CMK (cell line): ENCODE data around the gene HBP1.
"Not testable (repeated sequence)": the region's sequence is repeated elsewhere in the genome, so short reads cannot be mapped to it uniquely, and the experiment has no call there.

Experiments
- DNase-seq: peaks from one replicate; pipeline ENCODE4 v3.0.0-alpha.2; 2010; ENCODE audit warnings: low read depth

The HBP1 gene

DNA sequence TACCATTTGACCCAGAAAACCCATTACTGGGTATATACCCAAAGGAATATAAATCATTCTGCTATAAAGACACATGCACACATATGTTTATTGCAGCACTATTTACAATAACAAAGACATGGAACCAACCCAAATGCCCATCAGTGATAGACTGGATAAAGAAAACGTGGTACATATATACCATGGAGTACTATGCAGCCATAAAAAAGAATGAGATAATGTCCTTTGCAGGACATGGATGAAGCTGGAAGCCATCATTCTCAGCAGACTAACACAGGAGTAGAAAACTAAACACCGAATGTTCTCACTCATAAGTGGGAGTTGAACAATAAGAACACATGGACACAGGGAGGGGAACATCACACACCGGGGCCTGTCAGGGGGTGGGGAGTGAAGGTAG lies 13.1 kb upstream of the HBP1 start:
- DNase-seq, result not testable (repeated sequence)

DNA sequence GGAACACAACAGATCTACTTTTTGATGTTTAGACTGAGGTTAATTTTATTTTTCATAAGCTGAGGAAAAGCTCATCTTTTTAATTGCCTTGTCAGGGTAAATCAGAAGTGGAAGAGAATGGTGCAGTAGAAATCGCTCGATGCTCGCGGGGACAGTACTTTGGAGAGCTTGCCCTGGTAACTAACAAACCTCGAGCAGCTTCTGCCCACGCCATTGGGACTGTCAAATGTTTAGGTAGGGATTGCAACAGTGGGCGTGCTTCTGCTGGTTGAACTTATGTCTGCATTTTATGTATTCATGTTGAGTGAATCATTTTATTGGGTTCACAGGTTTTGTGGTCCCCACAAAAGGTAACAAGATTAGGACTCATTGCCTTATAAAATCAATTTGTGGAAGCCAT lies 11.7 kb upstream of the HBP1 start:
- DNase-seq, result no peak

DNA sequence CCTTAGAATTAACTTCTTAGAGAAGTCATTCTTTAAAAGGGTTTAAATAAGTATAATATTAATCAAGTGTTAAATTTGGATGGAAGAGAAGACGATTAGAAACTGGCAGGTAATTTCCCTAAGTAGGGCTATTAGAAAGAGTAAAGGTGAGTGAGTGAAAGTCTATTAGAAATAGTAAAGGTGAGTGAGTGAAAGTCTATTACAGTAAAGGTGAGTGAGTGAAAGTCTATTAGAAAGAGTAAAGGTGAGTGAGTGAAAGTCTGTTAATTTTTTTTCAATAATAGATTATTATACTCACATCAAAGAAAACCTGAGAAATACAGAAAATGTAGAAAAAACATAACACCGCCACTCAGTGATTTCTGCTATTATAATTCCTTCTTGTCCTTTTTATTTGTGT lies 10.8 kb upstream of the HBP1 start:
- DNase-seq, result no peak

DNA sequence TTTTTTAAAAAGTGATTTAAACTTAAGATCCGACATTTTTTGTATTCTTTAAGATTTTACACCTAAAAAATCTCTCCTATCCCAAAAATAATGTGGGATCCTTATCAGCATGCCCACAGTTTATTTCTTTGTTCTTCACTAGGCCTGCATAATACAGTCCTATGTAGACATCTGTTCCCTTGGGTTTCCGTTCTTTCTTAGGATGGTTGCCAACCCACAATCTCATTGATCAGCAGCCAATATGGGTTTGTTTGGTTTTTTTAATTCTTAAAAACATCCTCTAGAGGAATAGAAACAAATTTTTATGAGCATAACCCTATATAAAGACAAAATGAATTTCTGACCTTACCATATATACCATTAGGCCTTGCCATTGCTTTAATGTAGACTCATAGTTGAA lies 8.4 kb upstream of the HBP1 start:
- no peak for DNase-seq

DNA sequence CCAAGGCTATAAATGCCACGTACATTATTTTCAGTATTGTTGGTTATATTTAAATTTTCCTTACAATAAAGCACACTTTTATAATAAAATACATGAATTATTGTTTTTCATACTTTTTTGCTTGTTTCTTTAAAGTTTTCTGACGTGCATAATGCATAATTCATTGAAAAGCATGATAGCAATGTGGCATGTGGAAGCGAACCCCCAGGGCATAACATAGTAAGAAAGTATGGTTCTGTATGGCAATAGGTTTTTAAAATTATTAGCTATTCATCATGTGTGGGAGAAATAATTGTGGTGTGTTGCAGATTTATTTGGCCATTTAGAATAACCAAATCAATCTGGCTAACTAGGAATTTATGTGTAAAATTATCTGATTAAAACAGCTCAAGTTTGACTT lies 7.4 kb upstream of the HBP1 start:
- no peak for DNase-seq

DNA sequence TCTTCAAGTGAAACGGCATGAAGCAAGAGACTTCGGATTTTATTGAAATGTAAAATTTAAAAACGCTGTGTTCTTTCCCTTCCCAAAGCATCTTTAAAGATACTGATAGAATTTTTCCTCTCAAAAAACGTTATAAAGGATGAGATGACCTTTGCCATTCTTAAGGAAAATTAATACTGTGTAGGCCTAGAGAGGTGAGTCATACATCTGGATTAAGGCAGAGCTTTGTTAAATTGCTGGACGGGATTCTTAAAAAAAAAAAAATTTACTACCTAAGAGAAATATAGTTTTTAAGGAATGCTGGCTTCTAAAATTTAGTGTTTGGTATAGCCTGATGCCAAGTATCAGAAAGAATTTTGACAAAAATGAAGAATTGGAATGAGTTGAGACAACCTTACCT lies 6.3 kb upstream of the HBP1 start:
- no peak for DNase-seq

GRCh38 chr7:107164092-107164491 lies 4.7 kb upstream of the HBP1 start:
- no peak for DNase-seq

DNA sequence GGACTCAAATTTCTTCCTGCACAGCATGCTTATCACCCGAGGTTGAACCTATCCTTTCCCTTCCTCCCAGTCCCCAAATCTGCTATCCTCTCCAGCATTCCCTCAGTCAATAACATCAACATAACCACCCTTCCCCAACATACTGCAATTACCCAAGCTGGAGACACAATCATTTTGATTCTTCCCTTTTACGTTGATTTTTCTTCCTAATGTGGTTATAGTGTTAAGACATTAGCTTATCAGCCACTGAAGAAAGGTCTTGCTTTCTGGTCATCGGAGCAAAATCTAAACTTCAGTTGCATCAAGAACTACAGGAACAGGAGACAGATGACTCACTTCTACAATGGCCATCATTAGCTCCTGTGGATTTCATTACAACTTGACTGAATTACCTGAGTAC lies 3.5 kb upstream of the HBP1 start:
- DNase-seq, result peak; percentile 9

- DNase-seq, result no peak
Observed at GRCh38 chr7:107166736-107167426, 1.9 kb upstream of the HBP1 start.

- DNase-seq, result peak; percentile 8
Observed at GRCh38 chr7:107167483-107168232, 1.1 kb upstream of the HBP1 start.

- peak; percentile 82 for DNase-seq
Observed at GRCh38 chr7:107169120-107170050, 582 bp downstream of the HBP1 start.

GRCh38 chr7:107170051-107170915 lies 1.5 kb downstream of the HBP1 start:
- no peak for DNase-seq

- no peak for DNase-seq
Observed at GRCh38 chr7:107171496-107171895, 2.7 kb downstream of the HBP1 start.

- DNase-seq, result no peak
Observed at GRCh38 chr7:107172276-107173032, 3.7 kb downstream of the HBP1 start.

GRCh38 chr7:107173191-107173590 lies 4.4 kb downstream of the HBP1 start:
- no peak for DNase-seq

- DNase-seq, result no peak
Observed at GRCh38 chr7:107173691-107174406, 5.0 kb downstream of the HBP1 start.

- no peak for DNase-seq
Observed at GRCh38 chr7:107179326-107180164, 10.7 kb downstream of the HBP1 start.

DNA sequence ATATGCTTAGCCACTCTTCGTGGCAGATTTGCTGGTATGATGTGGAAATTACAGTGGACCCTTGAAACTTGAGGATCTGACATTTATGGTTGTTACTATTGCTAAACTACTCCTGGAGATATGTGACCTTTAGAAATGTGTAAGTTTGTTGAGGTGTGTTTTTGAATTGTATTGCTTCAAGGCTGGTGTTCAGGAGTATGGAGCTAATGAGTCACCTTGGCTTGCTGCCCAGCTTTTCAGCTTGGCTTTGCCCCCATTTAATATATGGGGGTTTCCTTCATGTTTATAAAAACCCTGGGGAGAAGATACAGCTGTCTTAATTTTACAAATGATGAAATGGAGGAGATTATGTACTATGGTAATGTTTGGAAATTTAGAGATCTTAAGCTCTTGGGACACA lies 11.6 kb downstream of the HBP1 start:
- no peak for DNase-seq

GRCh38 chr7:107181172-107181571 lies 12.4 kb downstream of the HBP1 start:
- no peak for DNase-seq
